NCI-H2227 treated with DMSO at 0.1 percent for 48 hours (cell line): ENCODE data around the gene PMP22.
"Not testable (repeated sequence)": the region's sequence is repeated elsewhere in the genome, so short reads cannot be mapped to it uniquely, and the experiment has no call there.

Experiments
- DNase-seq: peaks from one replicate; lab custom pipeline; 2025; lab: John Stamatoyannopoulos, UW

PMP22 gene

GRCh38 chr17:15210247-15210646 lies 54.9 kb downstream of the PMP22 start:
- no peak for DNase-seq

GRCh38 chr17:15203062-15203461 lies 62.1 kb downstream of the PMP22 start:
- not testable (repeated sequence) for DNase-seq

- DNase-seq, result not testable (repeated sequence)
Observed at GRCh38 chr17:15200574-15200973, 64.6 kb downstream of the PMP22 start.

DNA sequence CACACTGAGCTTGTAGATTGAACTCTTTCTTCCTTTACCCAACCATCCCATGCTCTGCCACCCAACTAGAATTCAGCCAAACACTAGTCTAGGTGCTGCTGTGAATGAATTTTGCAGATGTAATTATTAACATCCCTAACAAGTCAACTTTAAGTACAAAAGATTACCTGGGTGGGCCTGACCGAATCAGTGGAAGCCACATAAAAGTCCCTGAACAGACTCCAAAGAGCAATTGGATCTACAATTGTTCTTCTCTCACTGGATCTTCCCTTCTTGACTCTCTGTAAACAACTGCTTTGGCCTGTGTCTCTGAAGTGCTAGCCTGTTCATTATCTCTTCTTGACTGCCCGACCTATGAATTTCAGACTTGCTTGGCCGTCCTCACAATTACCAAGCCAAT lies 67.9 kb downstream of the PMP22 start:
- DNase-seq, result no peak

- no peak for DNase-seq
Observed at GRCh38 chr17:15194859-15195277, 70.3 kb downstream of the PMP22 start.

DNA sequence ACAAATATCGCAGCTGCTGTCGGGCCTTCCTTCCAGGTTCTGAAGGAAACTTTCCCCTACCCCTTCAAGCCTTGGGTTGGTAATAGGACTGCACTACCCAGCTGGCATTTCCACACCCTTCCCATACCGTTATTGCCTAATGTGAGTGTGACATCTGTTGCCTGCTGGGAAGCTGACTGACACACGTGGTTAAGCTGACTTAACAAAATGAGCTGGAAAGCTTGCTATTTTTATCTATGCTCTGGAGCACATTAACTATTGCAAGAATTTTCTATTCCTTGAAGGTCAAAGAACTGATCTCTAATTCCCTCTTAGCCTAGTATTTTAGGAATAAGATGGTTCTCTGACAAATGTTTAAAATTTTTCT lies 79.5 kb downstream of the PMP22 start:
- DNase-seq, result no peak

GRCh38 chr17:15184872-15185624 lies 80.1 kb downstream of the PMP22 start:
- no peak for DNase-seq

GRCh38 chr17:15181816-15182215 lies 83.3 kb downstream of the PMP22 start:
- no peak for DNase-seq

- no peak for DNase-seq
Observed at GRCh38 chr17:15181333-15181732, 83.8 kb downstream of the PMP22 start.

- no peak for DNase-seq
Observed at GRCh38 chr17:15180121-15180561, 85.0 kb downstream of the PMP22 start.
